K562 (cell line): ENCODE measurements around the gene ELOVL1. TPM values are rescaled to one million over a fixed set of nuclear protein-coding genes. Genes with fewer than 3 reads are reported as not detected.

Source experiments
- CC2D1A ChIP-seq: fragments of 450-650 bp; IDR thresholded peaks from 2 replicates; pipeline ENCODE4 v1.6.1; 2017; ENCODE audit warnings: mild to moderate bottlenecking
- CXXC5 ChIP-seq: fragments of 250-450 bp; sonication (Bioruptor Pico); IDR thresholded peaks from 2 replicates; pipeline ENCODE4 v1.8.0; 2022; ENCODE audit warnings: inconsistent platforms, mild to moderate bottlenecking, moderate library complexity
- DACH1 ChIP-seq: fragments of 450-650 bp; IDR thresholded peaks from 2 replicates; pipeline ENCODE4 v1.6.1; 2018; ENCODE audit not compliant: partially characterized antibody
- FOS ChIP-seq: IDR thresholded peaks from 3 replicates; pipeline ENCODE4 v1.6.1; 2011; ENCODE audit not compliant: insufficient read length; ENCODE audit errors: extremely low read depth
- GABPA ChIP-seq: fragments of 200-800 bp; sonication (Bioruptor generic); conservative IDR thresholded peaks from 2 replicates; pipeline ENCODE4 v1.6.1; 2016; ENCODE audit warnings: low read depth, missing genetic modification characterization, missing compliant biosample characterization
- GATAD2B ChIP-seq: fragments of 450-650 bp; IDR thresholded peaks from 2 replicates; pipeline ENCODE4 v1.6.1; 2017; ENCODE audit warnings: mild to moderate bottlenecking, borderline replicate concordance
- HNRNPLL ChIP-seq: fragments of 200-400 bp; formaldehyde crosslinking; IDR thresholded peaks from 2 replicates; pipeline ENCODE4 v1.6.1; 2017; ENCODE audit warnings: low read length, low read depth, mild to moderate bottlenecking; ENCODE audit not compliant: poor library complexity, severe bottlenecking
- L3MBTL2 ChIP-seq: fragments of 450-650 bp; IDR thresholded peaks from 2 replicates; pipeline ENCODE4 v1.6.1; 2016; ENCODE audit warnings: mild to moderate bottlenecking, moderate library complexity
- MAFK ChIP-seq: IDR thresholded peaks from 2 replicates; pipeline ENCODE4 v1.6.1; 2011; ENCODE audit warnings: low read length, improper control_type of control experiment
- MECOM ChIP-seq: fragments of 250-450 bp; sonication (Bioruptor Pico); IDR thresholded peaks from 2 replicates; pipeline ENCODE4 v1.8.0; 2022; ENCODE audit warnings: inconsistent platforms
- NONO ChIP-seq, 2 experiments: fragments of 200-400 bp in 1 of 2; fragments of 450-650 bp in 1 of 2; formaldehyde crosslinking in 1 of 2; IDR thresholded peaks; 2 replicates each; pipeline ENCODE4 v1.6.1; 2017; ENCODE audit warnings: low read depth in 2 of 2, mild to moderate bottlenecking in 2 of 2, moderate library complexity in 2 of 2, low read length in 1 of 2
- SOX6 ChIP-seq: fragments of 450-650 bp; IDR thresholded peaks from 2 replicates; pipeline ENCODE4 v1.6.1; 2014; ENCODE audit warnings: mild to moderate bottlenecking
- STAG1 ChIP-seq: sonication (generic); formaldehyde crosslinking; IDR thresholded peaks from 2 replicates; pipeline ENCODE4 v1.5.0; 2020; ENCODE audit warnings: missing genetic modification reagents, borderline replicate concordance
- U2AF2 ChIP-seq: fragments of 200-400 bp; formaldehyde crosslinking; optimal IDR thresholded peaks from 2 replicates; pipeline ENCODE3; 2017; ENCODE audit warnings: low read depth, mild to moderate bottlenecking, low read length
- VEZF1 ChIP-seq: fragments of 200-800 bp; sonication (Bioruptor generic); IDR thresholded peaks from 2 replicates; pipeline ENCODE4 v1.6.1; 2017; ENCODE audit warnings: missing genetic modification characterization, missing compliant biosample characterization
- ZBTB49 ChIP-seq: sonication (generic); formaldehyde crosslinking; IDR thresholded peaks from 2 replicates; pipeline ENCODE4 v1.8.0; 2022; ENCODE audit warnings: missing genetic modification reagents, mild to moderate bottlenecking, borderline replicate concordance
- ZNF696 ChIP-seq: fragments of 250-450 bp; sonication (Bioruptor Pico); conservative IDR thresholded peaks from 2 replicates; pipeline ENCODE4 v1.4.0; 2020; ENCODE audit warnings: mild to moderate bottlenecking, moderate library complexity
- polyA plus RNA-seq, 8 experiments: library from polyadenylated mRNA; depleted of rRNA in 4 of 8; stranded (reverse) in 5 of 8; unstranded in 3 of 8; fragments of >200 nt; fragmentation: Nextera tagmentation in 2 of 8; fragmentation: Illumina TruSeq in 1 of 8; extraction: Ambion mirVana in 2 of 8; extraction: Trizol in 1 of 8; gene quantifications; 2 replicates each; pipeline versions ENCODE4 v1.2.1 to v1.2.3, GENCODE V29; 2011 to 2014; ENCODE audit warnings: inconsistent platforms in 1 of 8, missing spikeins in 1 of 8
- total RNA-seq, 7 experiments: library from RNA; depleted of rRNA in 6 of 7; stranded (reverse); fragments of >200 nt in 6 of 7; fragmentation: Illumina TruSeq in 2 of 7; extraction: Trizol in 2 of 7; gene quantifications; 2 replicates each; pipeline versions ENCODE4 v1.2.1 to v1.2.3, GENCODE V29; 2011 to 2021; ENCODE audit warnings: low replicate concordance in 1 of 7
- TF ChIP-seq, protein P1 (sequence below), 3 experiments: IDR thresholded peaks in 2 of 3; conservative IDR thresholded peaks in 1 of 3; 2 replicates each; pipeline ENCODE4 v1.5.1; 2011 to 2012; ENCODE audit warnings: low read length in 3 of 3, mild to moderate bottlenecking in 3 of 3, control low read depth in 2 of 3, improper control_type of control experiment in 1 of 3, inconsistent platforms in 1 of 3, low read depth in 1 of 3, mixed read lengths in 1 of 3, moderate library complexity in 1 of 3; ENCODE audit not compliant: insufficient read depth in 2 of 3
- TF ChIP-seq, protein P2 (sequence below): fragments of 250-450 bp; sonication (Bioruptor Pico); IDR thresholded peaks from 2 replicates; pipeline ENCODE4 v1.4.0; 2020; ENCODE audit warnings: borderline replicate concordance
- TF ChIP-seq, protein P3 (sequence below): fragments of 250-450 bp; sonication (Bioruptor Pico); IDR thresholded peaks from 2 replicates; pipeline ENCODE4 v1.9.0; 2021; ENCODE audit warnings: mild to moderate bottlenecking

Gene ELOVL1
- total and polyA plus RNA-seq, 9 of the 15 experiments (the other 6 are each of a cell fraction or from before 2014, with no cell fraction given), result 51.0 to 157 (median 70.3) TPM

DNA sequence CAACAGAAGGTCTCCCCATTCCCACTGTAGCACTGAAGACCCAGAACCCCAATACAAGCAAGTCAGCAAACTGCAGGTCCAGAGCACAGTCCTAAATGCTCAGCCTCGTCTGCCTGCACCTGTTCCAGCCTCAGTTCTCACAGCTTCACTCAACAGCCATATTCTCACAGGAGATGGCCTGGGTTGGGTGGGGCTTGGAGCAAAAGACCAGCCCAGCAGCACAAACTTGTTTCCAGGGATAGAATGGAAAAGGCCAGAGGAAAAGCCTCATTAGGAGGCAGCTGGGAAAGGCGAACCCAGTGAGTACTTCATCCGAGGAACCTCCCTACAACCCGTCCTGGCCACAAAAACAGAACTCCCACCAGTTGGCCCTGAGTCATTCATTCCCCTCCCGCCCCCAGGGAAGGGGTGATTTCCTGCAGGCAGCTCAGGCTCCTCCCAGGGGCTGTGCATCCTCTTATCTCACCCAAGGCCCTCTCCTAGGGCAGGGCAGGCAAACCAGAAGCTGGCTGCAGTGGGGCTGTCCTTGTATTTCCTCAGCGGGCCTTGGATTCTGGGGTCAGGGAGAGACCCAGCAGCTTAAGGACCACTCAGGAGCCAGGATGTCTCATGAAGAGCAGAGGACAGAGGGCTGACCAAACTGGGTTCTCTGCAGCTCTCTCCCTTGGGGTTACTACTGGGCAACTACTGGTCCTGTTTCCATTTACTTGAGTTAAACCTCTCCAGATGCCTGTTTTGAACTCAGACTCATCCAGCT, 37.6 kb downstream of the ELOVL1 start (continued):
- no peak for TF ChIP-seq NONO (IDR thresholded peaks at IDR 0.05; ENCODE audit: low read depth in 2 of 2, low read length in 1 of 2)
- TF ChIP-seq U2AF2, result no peak
- no peak; the same call in 1 of the 2 replicates for TF ChIP-seq GATAD2B
- TF ChIP-seq MAFK, result peak; percentile 70; the same call in 1 of the 2 replicates
- no peak for TF ChIP-seq CC2D1A
- no peak for TF ChIP-seq STAG1 (CRISPR knock-in tag)
- peak; percentile 65; the same call in 1 of the 2 replicates for TF ChIP-seq SOX6
- no peak for TF ChIP-seq MECOM (CRISPR knock-in tag)
- peak; percentile 55; the same call in 1 of the 2 replicates for TF ChIP-seq GABPA (tag)
- TF ChIP-seq VEZF1, result peak; percentile 88
- peak; percentile 36 for TF ChIP-seq CXXC5
- peak; percentile 75; the same call in 1 of the 2 replicates for TF ChIP-seq L3MBTL2
- TF ChIP-seq, protein P1, sequence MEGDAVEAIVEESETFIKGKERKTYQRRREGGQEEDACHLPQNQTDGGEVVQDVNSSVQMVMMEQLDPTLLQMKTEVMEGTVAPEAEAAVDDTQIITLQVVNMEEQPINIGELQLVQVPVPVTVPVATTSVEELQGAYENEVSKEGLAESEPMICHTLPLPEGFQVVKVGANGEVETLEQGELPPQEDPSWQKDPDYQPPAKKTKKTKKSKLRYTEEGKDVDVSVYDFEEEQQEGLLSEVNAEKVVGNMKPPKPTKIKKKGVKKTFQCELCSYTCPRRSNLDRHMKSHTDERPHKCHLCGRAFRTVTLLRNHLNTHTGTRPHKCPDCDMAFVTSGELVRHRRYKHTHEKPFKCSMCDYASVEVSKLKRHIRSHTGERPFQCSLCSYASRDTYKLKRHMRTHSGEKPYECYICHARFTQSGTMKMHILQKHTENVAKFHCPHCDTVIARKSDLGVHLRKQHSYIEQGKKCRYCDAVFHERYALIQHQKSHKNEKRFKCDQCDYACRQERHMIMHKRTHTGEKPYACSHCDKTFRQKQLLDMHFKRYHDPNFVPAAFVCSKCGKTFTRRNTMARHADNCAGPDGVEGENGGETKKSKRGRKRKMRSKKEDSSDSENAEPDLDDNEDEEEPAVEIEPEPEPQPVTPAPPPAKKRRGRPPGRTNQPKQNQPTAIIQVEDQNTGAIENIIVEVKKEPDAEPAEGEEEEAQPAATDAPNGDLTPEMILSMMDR (IDR thresholded peaks at IDR 0.05 in 2 of 3, conservative IDR thresholded peaks at IDR 0.05 in 1 of 3; ENCODE audit: insufficient read depth in 2 of 3, low read depth in 1 of 3, low read length in 3 of 3), result no peak
- no peak; the same call in 1 of the 2 replicates for TF ChIP-seq ZBTB49 (CRISPR knock-in tag)
- peak; percentile 56 for TF ChIP-seq FOS
- TF ChIP-seq DACH1, result no peak
- no peak for TF ChIP-seq HNRNPLL
- TF ChIP-seq ZNF696 (CRISPR knock-in tag), result no peak
- TF ChIP-seq, protein P2, sequence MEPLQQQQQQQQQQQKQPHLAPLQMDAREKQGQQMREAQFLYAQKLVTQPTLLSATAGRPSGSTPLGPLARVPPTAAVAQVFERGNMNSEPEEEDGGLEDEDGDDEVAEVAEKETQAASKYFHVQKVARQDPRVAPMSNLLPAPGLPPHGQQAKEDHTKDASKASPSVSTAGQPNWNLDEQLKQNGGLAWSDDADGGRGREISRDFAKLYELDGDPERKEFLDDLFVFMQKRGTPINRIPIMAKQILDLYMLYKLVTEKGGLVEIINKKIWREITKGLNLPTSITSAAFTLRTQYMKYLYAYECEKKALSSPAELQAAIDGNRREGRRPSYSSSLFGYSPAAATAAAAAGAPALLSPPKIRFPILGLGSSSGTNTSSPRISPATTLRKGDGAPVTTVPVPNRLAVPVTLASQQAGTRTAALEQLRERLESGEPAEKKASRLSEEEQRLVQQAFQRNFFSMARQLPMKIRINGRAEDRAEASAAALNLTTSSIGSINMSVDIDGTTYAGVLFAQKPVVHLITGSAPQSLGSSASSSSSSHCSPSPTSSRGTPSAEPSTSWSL (CRISPR knock-in tag), result no peak
- TF ChIP-seq, protein P3, sequence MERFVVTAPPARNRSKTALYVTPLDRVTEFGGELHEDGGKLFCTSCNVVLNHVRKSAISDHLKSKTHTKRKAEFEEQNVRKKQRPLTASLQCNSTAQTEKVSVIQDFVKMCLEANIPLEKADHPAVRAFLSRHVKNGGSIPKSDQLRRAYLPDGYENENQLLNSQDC (CRISPR knock-in tag), result no peak
